GM21528 (cell line): ENCODE measurements around the gene FAM135A.
"Not testable (repeated sequence)": the region's sequence is repeated elsewhere in the genome, so short reads cannot be mapped to it uniquely, and the experiment has no call there.

ENCODE experiments used
- ATAC-seq: cut with Tn5 transposase; IDR thresholded peaks from one replicate; pipeline ENCODE4 v1.9.1; 2021; ENCODE audit warnings: mild to moderate bottlenecking, moderate library complexity; ENCODE audit not compliant: unreplicated experiment, low FRiP score

Gene FAM135A

DNA sequence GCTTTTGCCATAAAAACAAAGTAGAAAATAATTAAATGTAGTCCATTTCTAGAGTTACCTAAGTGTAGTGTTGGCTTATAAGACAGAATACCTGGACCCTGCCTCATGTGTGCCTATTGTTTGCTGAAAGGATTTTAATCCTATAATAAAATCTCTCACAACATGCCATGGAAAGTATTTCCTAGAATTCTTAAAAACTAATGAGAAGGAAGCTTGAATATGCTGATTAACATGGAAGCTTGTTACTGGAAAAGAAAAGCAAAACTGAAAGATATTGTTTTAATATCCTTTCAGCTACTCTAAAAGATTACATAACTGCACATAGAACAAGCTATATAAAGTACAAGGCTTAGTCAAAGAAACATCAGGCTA, 18.0 kb upstream of the FAM135A start:
- no peak for ATAC-seq

DNA sequence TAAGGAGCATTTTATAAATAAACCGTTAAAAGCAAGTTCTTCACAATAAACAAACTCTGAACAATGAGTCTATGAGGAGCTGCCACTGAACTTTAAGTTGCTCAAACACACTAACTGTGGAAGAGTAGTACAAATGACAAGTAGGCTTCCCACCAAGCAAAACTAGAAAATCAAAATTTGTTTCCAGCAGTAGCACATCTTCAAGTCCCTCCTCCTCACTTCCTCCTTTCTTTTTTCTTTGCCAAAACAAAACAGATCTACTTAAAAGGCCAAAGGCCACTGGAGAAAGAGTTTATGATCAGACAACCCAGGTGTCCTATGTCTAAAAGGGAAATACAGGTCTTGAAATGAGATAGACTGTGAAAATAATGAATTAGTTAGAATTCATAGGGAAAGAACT, 17.1 kb upstream of the FAM135A start:
- no peak for ATAC-seq

DNA sequence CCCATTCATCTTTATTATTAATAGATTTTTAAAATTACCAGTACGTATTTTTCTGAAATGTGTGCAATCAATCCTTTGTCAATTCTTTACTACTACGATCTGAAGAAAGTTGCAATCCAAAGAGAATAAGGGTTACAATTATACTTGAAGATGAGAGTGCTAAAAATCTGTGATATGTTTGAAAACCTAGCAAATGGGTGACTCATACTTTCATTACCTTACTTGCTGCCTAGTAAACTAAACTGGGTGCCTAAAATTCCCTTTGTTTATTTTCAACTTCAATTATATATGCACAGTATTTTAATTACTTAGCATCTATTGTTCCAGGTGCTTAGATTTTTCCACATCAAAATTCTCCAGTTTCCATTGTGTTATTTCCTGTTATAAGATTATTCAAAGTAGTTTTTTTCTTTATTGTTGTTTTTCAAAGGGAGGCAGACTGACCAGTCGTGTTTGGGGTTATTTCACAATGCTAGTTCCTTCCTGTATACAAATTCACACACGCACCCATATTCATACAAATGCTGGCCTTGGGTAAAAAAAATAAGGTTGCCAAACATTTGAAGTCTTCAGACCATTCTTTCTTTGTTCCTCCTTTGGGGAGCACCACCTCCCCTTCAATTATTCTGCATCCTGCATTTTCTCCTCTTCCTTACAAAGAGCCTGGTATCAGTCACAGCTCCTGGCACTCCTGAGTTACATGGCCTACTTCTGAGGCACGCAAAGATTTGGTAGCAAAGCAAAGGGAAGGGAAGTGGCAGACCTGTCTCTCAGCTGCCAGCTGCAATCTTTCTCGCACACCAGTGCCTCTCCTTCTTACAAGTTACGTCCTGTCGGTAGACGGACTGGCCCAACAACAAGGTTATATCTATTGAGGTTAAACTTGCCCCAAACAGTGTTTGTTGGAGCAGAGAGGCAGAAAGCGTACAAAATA, 16.2 kb upstream of the FAM135A start:
- no peak for ATAC-seq

DNA sequence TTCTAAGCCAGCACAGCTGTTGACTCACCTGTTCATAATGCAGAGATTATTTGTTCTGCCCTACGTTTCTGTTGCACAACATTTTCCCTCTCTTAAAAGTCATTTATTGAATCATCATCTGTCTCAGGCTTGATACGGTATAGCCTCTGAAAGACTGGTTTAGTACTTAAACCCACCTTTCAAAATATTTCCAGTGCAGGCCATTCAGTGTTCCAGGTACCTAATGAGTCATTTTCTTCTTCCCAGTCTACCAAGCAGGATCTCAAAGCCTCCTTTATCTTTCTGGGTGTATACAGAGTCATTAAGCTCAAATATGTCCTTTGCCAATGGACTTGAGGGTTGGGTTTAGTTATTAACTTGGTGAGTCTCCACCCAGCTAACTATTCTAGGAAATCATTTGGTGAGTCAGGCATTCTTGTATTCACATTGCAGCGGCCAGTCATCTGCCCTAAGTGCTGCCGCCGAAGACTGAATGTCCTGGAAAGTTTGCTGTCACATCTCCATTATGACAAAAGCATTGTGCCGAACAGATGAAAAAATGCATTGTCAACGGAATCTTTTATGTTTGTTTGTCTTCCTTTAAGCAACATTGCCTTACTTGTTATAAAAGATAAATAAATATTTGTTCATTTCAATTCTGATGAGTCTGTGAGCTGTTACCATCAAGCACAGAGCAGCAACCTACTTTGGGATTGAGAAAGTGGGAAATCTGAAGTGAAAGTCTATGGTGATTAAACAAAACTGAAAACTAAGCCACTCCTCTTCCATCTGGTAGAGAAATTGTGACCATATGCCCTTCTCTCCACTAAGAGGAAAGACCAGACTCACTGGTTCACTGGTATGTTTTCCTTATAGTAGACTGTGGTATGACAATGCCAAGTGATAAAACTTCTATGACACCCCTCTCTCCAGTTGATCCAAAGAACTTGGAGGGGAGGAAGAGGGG, 14.3 kb upstream of the FAM135A start:
- no peak for ATAC-seq

DNA sequence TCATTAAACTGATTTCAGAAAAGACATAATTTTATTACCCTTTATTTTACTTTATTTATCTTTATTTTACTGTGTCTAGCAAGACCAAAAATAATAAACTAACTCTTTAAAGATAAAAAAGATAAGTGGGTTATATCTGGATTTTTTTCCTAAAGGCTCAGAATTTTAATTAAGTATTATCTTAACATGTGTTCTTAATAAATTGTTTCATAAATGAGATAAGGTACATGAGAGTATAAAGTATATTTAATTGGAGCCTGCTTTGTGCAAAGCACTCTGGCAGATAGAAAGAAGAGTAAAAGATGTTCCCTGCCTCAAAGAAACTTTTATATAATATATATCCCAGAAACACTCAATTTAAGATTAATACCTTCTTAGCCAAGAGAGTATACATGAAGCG, 8.7 kb upstream of the FAM135A start:
- ATAC-seq, result no peak

DNA sequence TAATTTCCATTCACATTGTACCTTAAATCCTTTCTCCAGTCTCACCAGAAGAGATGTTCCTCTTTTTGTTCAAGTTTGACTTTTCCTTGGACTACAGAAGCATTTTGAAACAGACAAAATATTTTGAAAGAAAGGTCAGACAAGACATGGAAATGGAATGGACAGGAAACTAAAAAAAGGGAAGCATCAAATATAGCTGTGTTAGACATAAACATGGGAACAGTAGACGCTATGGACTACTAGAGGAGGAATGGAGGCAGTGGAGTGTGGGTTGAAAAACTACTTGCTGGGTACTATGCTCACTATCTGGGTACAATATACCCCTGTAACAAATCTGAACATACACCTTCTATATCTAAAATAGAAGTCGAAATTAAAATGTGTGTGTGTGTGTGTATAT, 4.1 kb upstream of the FAM135A start:
- ATAC-seq, result no peak

DNA sequence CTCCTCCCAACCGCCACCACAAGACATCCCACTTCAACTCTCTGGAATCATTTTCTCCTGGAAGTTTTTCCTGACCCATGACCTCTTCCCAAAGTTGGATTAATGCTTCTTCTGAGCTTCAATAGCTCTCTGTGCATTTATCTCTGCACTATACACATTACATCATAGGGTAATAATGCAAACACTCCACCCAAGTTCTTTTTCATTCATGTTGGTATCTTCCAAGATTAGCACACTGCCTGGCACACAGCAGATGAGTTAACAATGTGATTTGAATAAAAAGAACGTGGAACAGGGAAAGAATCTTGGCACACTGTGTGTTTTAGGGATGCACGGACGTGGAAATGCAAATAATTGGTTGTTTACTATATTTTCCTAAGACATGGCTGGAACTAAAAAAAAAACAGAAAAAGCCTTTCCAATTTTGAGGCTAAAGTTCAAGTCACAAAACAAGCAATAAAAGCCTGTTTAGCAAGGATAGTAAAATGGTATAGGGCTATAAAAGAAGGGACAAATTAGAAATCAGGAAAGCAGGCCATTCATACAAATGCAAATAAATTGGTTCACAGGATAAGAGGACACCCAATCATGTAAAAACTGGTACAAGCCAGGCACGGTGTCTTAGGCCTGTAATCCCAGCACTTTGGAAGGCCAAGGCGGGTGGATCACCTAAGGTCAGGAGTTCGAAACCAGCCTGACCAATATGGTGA, 1.6 kb upstream of the FAM135A start:
- ATAC-seq, result no peak

DNA sequence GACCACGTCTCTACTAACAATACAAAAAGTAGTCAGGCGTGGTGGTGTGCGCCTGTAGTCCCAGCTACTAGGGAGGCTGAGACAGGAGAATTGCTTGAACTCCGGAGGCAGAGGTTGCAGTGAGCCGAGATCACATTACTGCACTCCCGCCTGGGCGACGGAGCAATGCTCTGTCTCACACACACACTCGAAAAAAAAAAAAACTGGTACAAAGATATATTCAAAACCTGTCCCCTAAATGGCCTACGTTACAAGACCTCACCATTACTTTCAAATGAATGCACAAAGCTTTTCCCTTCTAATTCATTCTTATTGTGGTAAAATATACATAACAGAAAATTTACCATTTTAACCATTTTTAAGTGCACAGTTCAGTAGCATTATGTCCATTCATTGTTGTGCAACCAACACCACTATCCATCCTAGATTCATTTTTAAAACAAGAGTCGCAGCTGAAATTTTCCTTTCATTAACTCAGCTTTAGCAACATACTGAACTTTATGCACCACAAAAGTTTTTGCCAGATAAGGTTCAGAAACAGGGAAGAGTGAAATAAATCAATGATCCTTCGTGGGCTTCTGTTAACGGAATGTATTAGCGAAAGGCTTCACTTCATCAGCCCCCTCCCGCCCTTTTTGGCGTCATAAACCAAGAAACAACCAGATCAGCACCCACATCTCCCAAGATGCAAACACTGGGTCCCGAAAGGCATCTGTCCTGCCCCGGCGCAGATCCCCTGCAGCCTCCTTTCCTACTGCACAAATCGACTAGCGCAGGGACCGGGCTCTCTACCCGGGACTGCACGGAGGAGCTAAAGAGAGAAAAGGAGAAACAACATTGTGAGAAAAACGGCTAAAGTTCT, 825 bp upstream of the FAM135A start:
- peak; percentile 36 for ATAC-seq

DNA sequence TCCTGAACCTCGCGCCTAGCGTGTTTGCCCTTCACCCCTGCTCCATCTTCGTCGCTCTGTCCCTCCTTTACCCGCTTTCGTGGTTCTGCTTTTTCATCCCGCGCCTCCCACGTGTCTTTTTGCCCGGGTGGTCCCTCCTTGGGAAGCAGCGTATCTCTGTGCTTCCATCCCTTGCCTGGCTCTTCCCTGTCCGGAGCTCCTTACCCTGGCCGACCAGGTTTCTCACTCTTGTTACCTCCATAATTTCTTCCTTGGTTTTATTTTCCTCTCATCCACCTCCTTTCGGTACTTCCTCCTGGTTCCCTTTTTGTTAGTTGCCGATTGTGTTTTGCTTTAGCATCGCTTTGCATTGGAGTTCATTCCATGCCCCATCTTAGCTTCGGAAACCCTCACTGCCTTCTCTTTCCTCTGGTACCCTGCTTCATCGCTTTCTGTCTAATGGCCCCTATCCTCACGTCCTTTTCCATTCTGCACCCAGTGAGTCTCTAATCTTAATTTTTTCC, 735 bp downstream of the FAM135A start:
- ATAC-seq, result no peak

DNA sequence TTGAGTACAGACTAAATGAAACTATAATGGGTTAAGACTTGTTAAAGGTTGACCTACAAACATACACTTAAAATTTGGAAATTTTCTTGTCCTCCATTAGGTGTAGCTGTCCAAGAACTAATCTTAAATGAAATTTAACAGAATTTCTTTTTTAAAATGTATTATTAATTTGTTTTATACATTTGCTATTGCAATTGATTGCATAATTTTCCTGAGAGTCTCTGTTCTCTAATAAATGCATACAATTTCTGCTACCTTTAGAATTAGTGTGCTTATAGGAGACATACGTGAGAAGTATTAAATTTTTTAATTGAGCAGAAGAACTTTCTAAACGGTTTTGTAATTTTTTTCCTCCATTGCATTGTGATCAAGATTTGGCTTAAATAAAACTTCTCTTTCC, 1.5 kb downstream of the FAM135A start:
- no peak for ATAC-seq

DNA sequence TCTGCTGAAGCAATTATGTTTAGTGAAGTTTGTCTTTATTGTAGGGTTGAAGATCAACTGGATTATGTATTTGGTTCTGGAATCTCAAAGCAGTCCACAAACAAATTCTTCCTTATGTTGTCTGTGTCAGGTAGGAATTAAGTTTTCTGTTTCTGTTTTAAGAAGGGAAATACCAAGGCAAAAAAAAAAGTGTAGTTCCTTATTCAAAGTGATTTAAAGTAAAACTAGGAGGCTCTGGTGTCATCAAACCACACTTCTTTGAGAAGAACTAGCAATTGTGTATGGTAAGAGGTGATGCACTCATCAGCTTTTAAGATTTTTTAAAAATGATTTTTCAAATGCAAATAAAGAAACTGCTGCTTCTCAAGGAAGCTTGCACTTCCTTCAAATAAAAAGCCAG, 1.9 kb downstream of the FAM135A start:
- ATAC-seq, result no peak

DNA sequence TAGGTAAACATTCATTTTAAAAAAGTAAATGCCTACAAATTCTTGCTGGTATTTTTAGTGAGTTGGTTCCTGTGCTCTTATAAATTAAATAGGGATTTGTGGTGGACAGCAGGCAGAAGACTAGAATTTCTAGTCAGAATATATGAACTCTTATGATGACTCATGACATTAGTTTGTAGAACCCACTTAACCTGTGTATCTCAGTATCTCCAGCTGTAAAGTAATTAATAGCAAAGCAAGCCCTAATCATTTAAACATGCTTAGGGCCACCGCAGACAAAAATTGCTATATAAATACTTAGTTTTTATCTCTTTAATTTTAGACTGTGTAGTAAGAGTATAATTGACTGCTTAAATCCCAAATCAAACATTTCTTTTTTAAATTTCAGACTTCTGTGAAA, 2.4 kb downstream of the FAM135A start:
- no peak for ATAC-seq

DNA sequence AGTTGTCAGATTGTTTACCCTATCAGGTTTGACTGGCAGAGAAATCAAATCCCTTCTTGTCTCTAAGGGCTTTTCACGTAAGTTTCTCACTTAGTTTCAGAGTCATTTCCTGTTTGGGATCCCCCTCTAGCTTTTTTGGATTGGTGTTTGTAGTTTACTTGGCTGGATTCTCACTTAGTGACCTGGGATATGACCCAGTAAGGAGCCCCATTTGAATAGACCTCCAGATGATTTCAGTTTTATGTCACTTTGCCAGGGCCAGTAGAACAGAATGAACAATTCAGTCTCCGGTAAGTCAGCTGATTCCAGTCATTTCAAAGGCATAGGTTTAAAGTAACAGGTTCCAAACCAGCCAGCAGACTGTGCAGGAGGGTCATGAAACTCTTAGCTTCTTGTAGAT, 8.2 kb downstream of the FAM135A start:
- ATAC-seq, result no peak

DNA sequence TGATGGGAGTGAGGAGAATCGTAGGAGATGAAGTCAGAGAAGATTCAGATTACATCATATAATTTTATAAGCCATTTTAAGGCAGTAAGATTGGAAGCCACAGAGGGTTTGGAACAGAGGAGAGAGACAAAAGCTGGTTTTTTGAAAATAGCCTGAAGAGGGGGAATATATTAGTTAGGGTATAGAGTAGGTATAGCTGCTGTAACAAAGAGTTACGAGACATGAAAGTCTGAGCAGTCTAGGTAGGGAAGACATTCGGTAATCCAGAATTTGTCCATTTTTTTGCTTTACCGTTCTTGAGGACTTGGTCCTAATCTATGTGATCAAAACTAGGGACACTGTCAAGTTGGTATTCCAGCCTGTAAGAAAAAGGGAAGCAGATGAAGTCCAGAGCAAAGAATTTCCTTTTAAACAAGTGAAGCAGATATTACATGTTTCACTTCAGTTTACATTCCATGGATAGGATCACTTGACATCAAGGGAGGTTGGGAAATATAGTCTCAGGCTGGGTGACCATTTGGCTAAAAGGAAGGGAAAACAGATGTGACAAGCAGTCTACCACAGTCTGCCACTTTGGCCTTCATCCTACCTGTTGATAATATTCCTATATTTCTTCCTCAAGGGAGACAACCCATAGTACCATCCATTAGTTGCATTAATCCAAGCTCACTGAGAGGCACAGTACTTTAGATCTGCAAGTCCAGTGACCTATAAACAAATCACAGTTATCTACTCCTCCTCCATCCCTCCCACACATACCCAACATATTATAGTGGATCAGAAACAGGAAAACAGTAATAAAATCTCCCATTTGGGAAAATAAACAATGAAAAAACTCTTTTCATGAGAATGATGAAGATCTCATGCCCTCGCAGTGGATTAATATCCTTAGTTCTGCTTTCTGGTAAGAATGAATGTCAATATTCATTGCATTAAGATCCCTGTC, 10.2 kb downstream of the FAM135A start:
- no peak for ATAC-seq

DNA sequence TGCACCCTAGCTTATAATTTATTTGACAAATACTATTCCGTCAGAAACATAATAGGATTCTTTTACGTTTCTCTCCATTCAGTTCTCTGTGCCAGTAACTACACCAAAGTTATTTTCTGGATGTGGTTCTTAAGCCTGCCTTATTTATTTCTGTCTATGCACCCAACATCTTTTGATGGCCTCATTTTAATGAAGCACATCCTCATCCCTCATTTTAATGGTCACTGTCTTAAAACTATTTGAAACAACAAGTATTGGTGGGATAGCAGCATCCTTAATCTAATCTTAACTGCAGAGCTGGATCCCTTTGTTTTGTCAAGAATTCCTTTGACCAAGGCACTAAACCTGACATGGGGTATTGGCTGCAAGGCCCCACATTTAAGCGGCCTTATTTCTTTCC, 11.0 kb downstream of the FAM135A start:
- ATAC-seq, result no peak

DNA sequence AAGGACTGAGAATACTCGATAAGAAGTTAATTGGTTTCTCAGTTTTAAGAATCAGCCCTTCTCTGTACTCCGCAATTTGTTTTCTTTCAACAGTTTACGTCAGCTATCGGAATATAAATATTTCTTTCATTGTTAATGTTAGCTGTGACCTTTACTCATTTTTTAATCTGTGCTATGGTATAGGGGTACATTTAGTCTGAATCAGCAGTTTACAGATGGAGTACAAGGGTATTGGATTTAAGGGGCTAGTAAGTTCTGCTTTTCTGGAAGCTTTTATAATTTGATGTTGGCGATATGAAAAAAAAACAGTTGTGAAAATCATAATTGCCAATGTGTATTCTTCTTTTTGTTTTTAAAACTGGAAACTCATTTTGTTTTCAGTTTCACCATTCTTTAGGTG, 23.0 kb downstream of the FAM135A start:
- no peak for ATAC-seq

DNA sequence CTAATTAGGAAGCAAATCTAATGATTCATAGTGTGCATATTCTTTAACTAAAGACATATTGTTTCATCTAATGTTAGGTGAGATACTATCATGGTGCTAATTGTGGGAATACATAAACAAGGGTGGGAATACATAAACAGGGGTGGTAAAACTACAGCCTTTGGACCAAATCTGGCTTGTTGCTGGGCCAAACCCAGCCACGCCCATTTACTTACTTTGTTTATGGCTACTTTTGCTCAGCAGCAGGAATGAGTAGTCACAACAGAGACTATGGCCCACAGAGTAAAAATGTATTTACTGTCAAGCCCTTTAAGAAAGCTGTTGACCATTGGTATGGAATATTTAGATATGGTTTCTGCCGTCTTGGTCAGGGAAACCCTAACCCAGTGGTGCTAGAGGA, 31.7 kb downstream of the FAM135A start:
- ATAC-seq, result no peak

DNA sequence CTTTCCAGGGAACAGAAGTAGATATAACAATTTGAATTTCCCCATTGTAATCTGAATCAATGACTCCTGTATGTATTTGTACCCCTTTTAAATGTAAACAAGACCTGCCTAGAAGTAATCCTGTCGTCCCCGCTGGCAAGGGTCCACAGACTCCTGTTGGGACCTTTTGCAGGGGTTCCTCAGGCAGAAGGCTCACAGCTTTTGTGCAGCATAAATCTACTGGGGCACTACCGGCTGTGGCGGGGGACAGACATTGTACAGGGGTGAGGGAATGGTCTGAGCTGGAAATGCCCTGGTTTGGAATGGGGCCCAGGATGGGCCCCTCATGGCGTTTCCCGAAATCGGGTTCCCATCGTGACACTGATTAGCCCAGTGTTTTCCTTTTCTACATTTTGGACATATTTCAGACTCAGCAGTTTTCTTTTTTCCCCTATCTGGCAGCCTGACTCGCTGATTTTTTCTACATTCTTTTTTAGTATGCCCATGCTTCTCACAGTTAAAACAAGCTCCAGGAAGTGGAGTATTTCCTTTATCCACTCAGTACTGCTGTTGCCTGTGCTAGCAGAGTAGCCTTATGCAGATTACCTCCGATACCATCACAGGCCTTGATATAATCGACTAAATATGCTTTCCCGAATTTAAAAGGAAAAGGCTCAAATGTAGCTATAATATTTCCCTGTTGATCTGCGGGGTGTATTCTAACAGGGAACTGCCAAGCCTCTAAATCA, 34.2 kb downstream of the FAM135A start:
- not testable (repeated sequence) for ATAC-seq
